ENCODE measurements around the gene OR8B8. TPM values are rescaled to one million over a fixed set of nuclear protein-coding genes. Genes with fewer than 3 reads are reported as not detected.
"Not testable (repeated sequence)": the region's sequence is repeated elsewhere in the genome, so short reads cannot be mapped to it uniquely, and the experiment has no call there.

Gene OR8B8
- polyA plus RNA-seq, 1 donor from 2014 or later = not detected

- Histone ChIP-seq H3K9me2 (ENCODE audit: insufficient read depth, low read length) (no peaks in the 10 kb centered on the region), H3F3A (ENCODE audit: insufficient read depth, low read length, poor library complexity, severe bottlenecking) (no peaks in the 10 kb centered on the region), H3K9ac (ENCODE audit: low read length) (no peak overlapping the region), H3K79me2 (replicated peaks; ENCODE audit: insufficient read depth, low read length) (no peaks in the 10 kb centered on the region), H3K36me3 (ENCODE audit: insufficient read depth, low read length) (no peaks in the 10 kb centered on the region), H2AFZ (ENCODE audit: low read depth, low read length) (no peak overlapping the region), H3K9me3 (ENCODE audit: low read length) (no peaks in the 10 kb centered on the region), H3K27ac (ENCODE audit: low read length) (no peak overlapping the region), H3K4me3 (ENCODE audit: low read length) (no peak overlapping the region), H4K20me1 (ENCODE audit: insufficient read depth) (no peaks in the 10 kb centered on the region), H3K27me3 (ENCODE audit: insufficient read depth, low read depth, low read length) (no peaks in the 10 kb centered on the region), H3K4me2 (ENCODE audit: low read length) (no peak overlapping the region)
- TF ChIP-seq RAD21 (conservative IDR thresholded peaks at IDR 0.05) (no peak), CTCF (IDR thresholded peaks at IDR 0.05; ENCODE audit: poor library complexity, severe bottlenecking) (no peak), MXI1 (conservative IDR thresholded peaks at IDR 0.05; ENCODE audit: poor library complexity, severe bottlenecking) (no peak), TAF1 (IDR thresholded peaks at IDR 0.05; ENCODE audit: low read depth) (no peak), SMC3 (conservative IDR thresholded peaks at IDR 0.05; ENCODE audit: poor library complexity) (no peak), EZH2 (IDR thresholded peaks at IDR 0.05; ENCODE audit: borderline replicate concordance, insufficient read depth, low read length, poor library complexity, severe bottlenecking) (no peak), REST (IDR thresholded peaks at IDR 0.05; ENCODE audit: borderline replicate concordance) (no peak), POLR2AphosphoS5 (IDR thresholded peaks at IDR 0.05) (no peak), EP300 (conservative IDR thresholded peaks at IDR 0.05; ENCODE audit: poor library complexity, severe bottlenecking) (no peak)
Measured at GRCh38 chr11:124460459-124460858, 15.0 kb upstream of the OR8B8 start.

DNA sequence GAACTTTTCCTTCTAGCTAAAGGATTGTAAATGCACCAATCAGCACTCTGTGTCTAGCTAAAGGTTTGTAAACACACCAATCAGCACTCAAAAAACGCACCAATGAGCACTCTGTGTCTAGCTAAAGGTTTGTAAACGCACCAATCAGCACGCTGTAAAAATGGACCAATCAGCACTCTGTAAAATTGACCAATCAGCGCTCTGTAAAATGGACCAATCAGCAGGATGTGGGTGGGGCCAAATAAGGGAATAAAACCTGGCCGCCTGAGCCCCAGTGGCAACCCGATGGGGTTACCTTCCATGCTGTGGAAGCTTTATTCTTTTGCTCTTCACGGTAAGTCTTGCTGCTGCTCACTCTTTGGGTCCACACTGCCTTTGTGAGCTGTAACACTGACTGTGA is 13.9 kb upstream of the OR8B8 start:
- not testable (repeated sequence) for H3K79me2 ChIP-seq (replicated peaks; ENCODE audit: insufficient read depth, low read length); H3K27me3 ChIP-seq (ENCODE audit: insufficient read depth, low read depth, low read length); H3K9ac ChIP-seq (ENCODE audit: low read length); H3K4me3 ChIP-seq (ENCODE audit: low read length); H3K9me2 ChIP-seq (ENCODE audit: insufficient read depth, low read length); H3K36me3 ChIP-seq (ENCODE audit: insufficient read depth, low read length); H3K4me2 ChIP-seq (ENCODE audit: low read length); H3F3A ChIP-seq (ENCODE audit: insufficient read depth, low read length, poor library complexity, severe bottlenecking); H3K27ac ChIP-seq (ENCODE audit: low read length); H2AFZ ChIP-seq (ENCODE audit: low read depth, low read length); H3K9me3 ChIP-seq (ENCODE audit: low read length); H4K20me1 ChIP-seq (ENCODE audit: insufficient read depth)

- no peaks in the 10 kb centered on the region for H3K79me2 ChIP-seq (replicated peaks; ENCODE audit: insufficient read depth, low read length)
- no peak for TF ChIP-seq CTCF (IDR thresholded peaks at IDR 0.05; ENCODE audit: poor library complexity, severe bottlenecking)
- TF ChIP-seq POLR2AphosphoS5 (IDR thresholded peaks at IDR 0.05) = no peak
- TF ChIP-seq TAF1 (IDR thresholded peaks at IDR 0.05; ENCODE audit: low read depth) = no peak
- TF ChIP-seq EP300 (conservative IDR thresholded peaks at IDR 0.05; ENCODE audit: poor library complexity, severe bottlenecking) = no peak
- TF ChIP-seq SMC3 (conservative IDR thresholded peaks at IDR 0.05; ENCODE audit: poor library complexity) = no peak
- no peak for TF ChIP-seq MXI1 (conservative IDR thresholded peaks at IDR 0.05; ENCODE audit: poor library complexity, severe bottlenecking)
- no peak for TF ChIP-seq RAD21 (conservative IDR thresholded peaks at IDR 0.05)
- no peak for TF ChIP-seq REST (IDR thresholded peaks at IDR 0.05; ENCODE audit: borderline replicate concordance)
- TF ChIP-seq EZH2 (IDR thresholded peaks at IDR 0.05; ENCODE audit: borderline replicate concordance, insufficient read depth, low read length, poor library complexity, severe bottlenecking) = no peak
- H3K4me2 ChIP-seq (ENCODE audit: low read length) = no peak overlapping the region
- H3K9me3 ChIP-seq (ENCODE audit: low read length) = no peaks in the 10 kb centered on the region
- H3K9ac ChIP-seq (ENCODE audit: low read length) = no peak overlapping the region
- no peaks in the 10 kb centered on the region for H3F3A ChIP-seq (ENCODE audit: insufficient read depth, low read length, poor library complexity, severe bottlenecking)
- no peak overlapping the region for H2AFZ ChIP-seq (ENCODE audit: low read depth, low read length)
- H3K4me3 ChIP-seq (ENCODE audit: low read length) = no peak overlapping the region
- H3K9me2 ChIP-seq (ENCODE audit: insufficient read depth, low read length) = no peaks in the 10 kb centered on the region
- no peaks in the 10 kb centered on the region for H4K20me1 ChIP-seq (ENCODE audit: insufficient read depth)
- H3K36me3 ChIP-seq (ENCODE audit: insufficient read depth, low read length) = no peaks in the 10 kb centered on the region
- no peaks in the 10 kb centered on the region for H3K27me3 ChIP-seq (ENCODE audit: insufficient read depth, low read depth, low read length)
- no peak overlapping the region for H3K27ac ChIP-seq (ENCODE audit: low read length)
Measured at GRCh38 chr11:124454552-124454951, 9.1 kb upstream of the OR8B8 start.
